Measurements from ENCODE around the gene ITSN1.

ITSN1 gene

DNA sequence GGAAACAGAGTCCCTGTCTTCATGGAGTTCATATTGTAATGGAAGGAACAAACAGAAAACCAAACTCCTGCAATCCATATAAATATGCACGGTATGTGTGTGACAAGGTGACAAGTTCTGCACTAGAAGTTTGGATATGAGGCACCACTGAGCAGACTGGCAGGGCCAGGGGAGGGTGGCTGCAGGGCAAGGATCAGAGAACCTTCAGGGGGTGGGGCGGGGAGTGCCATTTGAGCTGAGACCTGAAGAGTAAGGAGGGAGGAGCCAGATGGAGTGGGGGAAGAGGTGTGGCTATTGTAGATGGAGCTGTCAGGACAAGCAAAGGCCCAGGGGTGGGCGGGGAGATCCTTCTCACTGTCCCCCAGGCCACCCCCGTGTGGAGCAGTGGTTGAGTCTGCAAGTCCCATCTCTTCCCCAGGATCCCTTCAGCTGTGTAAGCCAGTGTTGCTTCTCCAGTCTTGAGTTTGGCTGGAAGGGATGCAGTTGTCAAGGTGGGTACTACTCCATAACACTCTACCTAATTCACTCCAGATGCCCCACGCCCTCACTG, 196.9 kb downstream of the ITSN1 start:
- H3K9ac ChIP-seq (ENCODE audit: low read length in 2 of 2), result no peak overlapping the region
- peaks cover 10% of the 10 kb centered on the region for H3K4me1 ChIP-seq (ENCODE audit: control insufficient read depth, insufficient read depth, low read length)
- H3K9me3 ChIP-seq (ENCODE audit: control insufficient read depth in 2 of 2, low read length in 2 of 2), result no peaks in the 10 kb centered on the region
- H3K36me3 ChIP-seq (ENCODE audit: control insufficient read depth in 2 of 2, insufficient read depth in 2 of 2, low read length in 2 of 2), result peaks cover 19 to 21% of the 10 kb centered on the region in 2 donors
- no peak overlapping the region for H3K27ac ChIP-seq (ENCODE audit: low read length)
- H3K4me3 ChIP-seq (ENCODE audit: low read length in 2 of 2), result no peak overlapping the region
- H3K27me3 ChIP-seq (ENCODE audit: control insufficient read depth in 1 of 2, insufficient read depth in 2 of 2, low read length in 2 of 2), result no peaks in the 10 kb centered on the region

DNA sequence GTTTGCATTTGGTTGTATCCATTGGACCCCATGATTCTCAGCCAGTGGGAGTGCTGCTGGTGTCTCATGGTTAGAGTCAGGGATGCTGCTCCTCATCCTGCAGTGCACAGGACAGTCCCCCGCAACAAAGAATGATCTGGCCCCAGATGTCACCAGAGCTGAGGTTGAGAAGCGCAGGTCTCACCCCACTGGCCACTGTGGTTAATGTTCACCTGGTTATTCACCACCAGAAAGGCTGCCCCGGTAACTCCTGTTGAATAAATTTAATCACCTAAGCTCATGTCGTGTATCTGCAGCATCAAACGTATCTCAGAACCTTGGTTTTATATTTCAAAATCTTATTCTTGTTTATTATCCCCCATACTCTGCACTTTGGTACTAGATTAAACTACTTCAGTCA, 197.5 kb downstream of the ITSN1 start:
- Histone ChIP-seq H3K36me3 (ENCODE audit: control insufficient read depth in 2 of 2, insufficient read depth in 2 of 2, low read length in 2 of 2) (peaks cover 15 to 19% of the 10 kb centered on the region in 2 donors), H3K27ac (ENCODE audit: low read length) (no peak overlapping the region), H3K27me3 (ENCODE audit: control insufficient read depth in 1 of 2, insufficient read depth in 2 of 2, low read length in 2 of 2) (no peaks in the 10 kb centered on the region), H3K4me1 (ENCODE audit: control insufficient read depth, insufficient read depth, low read length) (peaks cover 12% of the 10 kb centered on the region), H3K4me3 (ENCODE audit: low read length in 2 of 2) (no peak overlapping the region), H3K9ac (ENCODE audit: low read length in 2 of 2) (no peak overlapping the region), H3K9me3 (ENCODE audit: control insufficient read depth in 2 of 2, low read length in 2 of 2) (no peaks in the 10 kb centered on the region)

- Histone ChIP-seq H3K27me3 (ENCODE audit: control insufficient read depth in 1 of 2, insufficient read depth in 2 of 2, low read length in 2 of 2) (no peaks in the 10 kb centered on the region), H3K36me3 (ENCODE audit: control insufficient read depth in 2 of 2, insufficient read depth in 2 of 2, low read length in 2 of 2) (peaks cover 11 to 18% of the 10 kb centered on the region in 2 donors), H3K9me3 (ENCODE audit: control insufficient read depth in 2 of 2, low read length in 2 of 2) (no peaks in the 10 kb centered on the region), H3K4me1 (ENCODE audit: control insufficient read depth, insufficient read depth, low read length) (peaks cover 12% of the 10 kb centered on the region), H3K4me3 (ENCODE audit: low read length in 2 of 2) (no peak overlapping the region), H3K9ac (ENCODE audit: low read length in 2 of 2) (no peak overlapping the region), H3K27ac (ENCODE audit: low read length) (no peak overlapping the region)
These were observed 198.5 kb downstream of the ITSN1 start for GRCh38 chr21:33840771-33841170.

- no peaks in the 10 kb centered on the region for H3K27me3 ChIP-seq (ENCODE audit: control insufficient read depth in 1 of 2, insufficient read depth in 2 of 2, low read length in 2 of 2)
- no peak overlapping the region for H3K27ac ChIP-seq (ENCODE audit: low read length)
- H3K9me3 ChIP-seq (ENCODE audit: control insufficient read depth in 2 of 2, low read length in 2 of 2), result peaks cover 0 to 4% of the 10 kb centered on the region in 2 donors
- H3K36me3 ChIP-seq (ENCODE audit: control insufficient read depth in 2 of 2, insufficient read depth in 2 of 2, low read length in 2 of 2), result peaks cover 7 to 15% of the 10 kb centered on the region in 2 donors
- H3K4me1 ChIP-seq (ENCODE audit: control insufficient read depth, insufficient read depth, low read length), result peaks cover 12% of the 10 kb centered on the region
- no peak overlapping the region for H3K4me3 ChIP-seq (ENCODE audit: low read length in 2 of 2)
- no peak overlapping the region for H3K9ac ChIP-seq (ENCODE audit: low read length in 2 of 2)
These were observed 199.3 kb downstream of the ITSN1 start for GRCh38 chr21:33841561-33841960.

DNA sequence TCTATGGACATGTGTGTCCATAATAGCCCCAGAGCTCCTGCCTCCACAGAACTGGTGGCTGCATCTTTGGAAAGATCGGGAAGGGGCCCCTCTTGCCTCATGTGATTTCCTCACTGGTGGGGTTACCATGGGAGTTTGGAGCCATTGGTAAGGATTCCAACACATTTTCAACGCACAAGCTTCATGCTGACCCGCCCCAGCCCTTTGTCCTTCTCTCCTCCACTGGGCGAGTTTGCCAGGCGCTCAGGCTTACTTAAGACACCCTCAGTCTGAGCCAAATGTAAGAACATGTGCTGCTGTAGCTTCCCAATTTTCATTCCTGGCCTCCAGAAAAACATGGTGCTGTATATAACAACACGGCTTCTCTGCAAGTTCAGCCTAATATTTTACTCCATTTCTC, 200.9 kb downstream of the ITSN1 start:
- no peak overlapping the region for H3K27ac ChIP-seq (ENCODE audit: low read length)
- peaks cover 12% of the 10 kb centered on the region for H3K4me1 ChIP-seq (ENCODE audit: control insufficient read depth, insufficient read depth, low read length)
- peaks cover 0 to 4% of the 10 kb centered on the region in 2 donors for H3K9me3 ChIP-seq (ENCODE audit: control insufficient read depth in 2 of 2, low read length in 2 of 2)
- peaks cover 4 to 7% of the 10 kb centered on the region in 2 donors for H3K36me3 ChIP-seq (ENCODE audit: control insufficient read depth in 2 of 2, insufficient read depth in 2 of 2, low read length in 2 of 2)
- H3K4me3 ChIP-seq (ENCODE audit: low read length in 2 of 2), result no peak overlapping the region
- no peak overlapping the region for H3K9ac ChIP-seq (ENCODE audit: low read length in 2 of 2)
- no peaks in the 10 kb centered on the region for H3K27me3 ChIP-seq (ENCODE audit: control insufficient read depth in 1 of 2, insufficient read depth in 2 of 2, low read length in 2 of 2)

DNA sequence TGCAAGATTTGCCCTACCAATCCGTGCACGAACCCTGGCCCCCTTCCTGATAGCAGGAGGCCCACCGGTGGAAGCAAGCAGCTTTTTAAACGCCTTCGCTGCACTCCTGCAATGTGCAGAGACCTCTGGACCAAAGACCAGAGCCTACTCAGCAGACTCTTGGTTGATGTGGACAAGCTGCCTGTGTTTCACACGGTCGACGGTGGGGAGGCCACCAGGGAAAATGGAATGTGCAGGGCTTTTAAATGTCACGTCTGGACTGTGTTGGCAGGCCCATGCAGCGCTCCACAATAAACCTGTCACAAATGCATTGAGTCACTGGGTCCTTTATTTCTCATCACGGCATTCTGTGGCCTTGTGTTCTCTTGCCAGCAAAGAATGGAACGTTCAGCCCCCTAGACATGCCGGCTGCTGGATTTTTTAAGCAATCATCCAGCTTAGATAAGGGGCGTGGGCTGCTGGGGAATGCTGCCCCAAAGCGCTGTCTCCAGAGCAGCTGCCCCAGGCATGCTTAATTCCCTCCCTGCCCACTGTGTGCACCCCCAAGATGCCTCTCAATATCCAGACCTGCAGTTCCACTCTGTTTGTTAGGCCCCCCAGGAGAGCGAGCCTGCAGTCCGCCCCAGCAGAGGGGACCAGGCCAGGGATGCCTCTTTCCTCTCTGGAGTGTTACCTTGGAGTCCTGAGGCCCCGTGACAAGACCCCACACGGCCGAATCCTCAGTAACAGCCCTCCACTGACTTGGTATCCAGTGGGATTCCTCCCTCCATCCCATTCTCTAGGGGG, 202.0 kb downstream of the ITSN1 start:
- H3K9me3 ChIP-seq (ENCODE audit: control insufficient read depth in 2 of 2, low read length in 2 of 2), result peaks cover 0 to 4% of the 10 kb centered on the region in 2 donors
- H3K36me3 ChIP-seq (ENCODE audit: control insufficient read depth in 2 of 2, insufficient read depth in 2 of 2, low read length in 2 of 2), result peaks cover 4% of the 10 kb centered on the region in 2 donors
- H3K9ac ChIP-seq (ENCODE audit: low read length in 2 of 2), result no peak overlapping the region
- H3K27me3 ChIP-seq (ENCODE audit: control insufficient read depth in 1 of 2, insufficient read depth in 2 of 2, low read length in 2 of 2), result no peaks in the 10 kb centered on the region
- no peak overlapping the region for H3K4me3 ChIP-seq (ENCODE audit: low read length in 2 of 2)
- no peak overlapping the region for H3K27ac ChIP-seq (ENCODE audit: low read length)
- H3K4me1 ChIP-seq (ENCODE audit: control insufficient read depth, insufficient read depth, low read length), result peaks cover 12% of the 10 kb centered on the region

GRCh38 chr21:33844890-33845205, 202.5 kb downstream of the ITSN1 start:
- no peak overlapping the region for H3K4me3 ChIP-seq (ENCODE audit: low read length in 2 of 2)
- H3K27me3 ChIP-seq (ENCODE audit: control insufficient read depth in 1 of 2, insufficient read depth in 2 of 2, low read length in 2 of 2), result no peaks in the 10 kb centered on the region
- peaks cover 0 to 4% of the 10 kb centered on the region in 2 donors for H3K9me3 ChIP-seq (ENCODE audit: control insufficient read depth in 2 of 2, low read length in 2 of 2)
- no peaks in the 10 kb centered on the region for H3K36me3 ChIP-seq (ENCODE audit: control insufficient read depth in 2 of 2, insufficient read depth in 2 of 2, low read length in 2 of 2)
- H3K9ac ChIP-seq (ENCODE audit: low read length in 2 of 2), result no peak overlapping the region
- no peak overlapping the region for H3K27ac ChIP-seq (ENCODE audit: low read length)
- peaks cover 12% of the 10 kb centered on the region for H3K4me1 ChIP-seq (ENCODE audit: control insufficient read depth, insufficient read depth, low read length)

GRCh38 chr21:33846141-33846540, 203.8 kb downstream of the ITSN1 start:
- no peak overlapping the region for H3K9ac ChIP-seq (ENCODE audit: low read length in 2 of 2)
- H3K4me1 ChIP-seq (ENCODE audit: control insufficient read depth, insufficient read depth, low read length), result peaks cover 12% of the 10 kb centered on the region
- H3K9me3 ChIP-seq (ENCODE audit: control insufficient read depth in 2 of 2, low read length in 2 of 2), result peaks cover 0 to 4% of the 10 kb centered on the region in 2 donors
- no peak overlapping the region for H3K4me3 ChIP-seq (ENCODE audit: low read length in 2 of 2)
- no peaks in the 10 kb centered on the region for H3K27me3 ChIP-seq (ENCODE audit: control insufficient read depth in 1 of 2, insufficient read depth in 2 of 2, low read length in 2 of 2)
- H3K36me3 ChIP-seq (ENCODE audit: control insufficient read depth in 2 of 2, insufficient read depth in 2 of 2, low read length in 2 of 2), result no peaks in the 10 kb centered on the region
- no peak overlapping the region for H3K27ac ChIP-seq (ENCODE audit: low read length)

GRCh38 chr21:33847588-33848248, 205.4 kb downstream of the ITSN1 start:
- H3K4me3 ChIP-seq (ENCODE audit: low read length in 2 of 2), result no peak overlapping the region
- H3K9ac ChIP-seq (ENCODE audit: low read length in 2 of 2), result no peak overlapping the region
- H3K27ac ChIP-seq (ENCODE audit: low read length), result no peak overlapping the region

GRCh38 chr21:33848249-33848953, 206.1 kb downstream of the ITSN1 start:
- Histone ChIP-seq H3K4me1 (ENCODE audit: control insufficient read depth, insufficient read depth, low read length) (peaks cover 8% of the 10 kb centered on the region), H3K36me3 (ENCODE audit: control insufficient read depth in 2 of 2, insufficient read depth in 2 of 2, low read length in 2 of 2) (no peaks in the 10 kb centered on the region), H3K27ac (ENCODE audit: low read length) (no peak overlapping the region), H3K9me3 (ENCODE audit: control insufficient read depth in 2 of 2, low read length in 2 of 2) (peaks cover 0 to 4% of the 10 kb centered on the region in 2 donors), H3K9ac (ENCODE audit: low read length in 2 of 2) (no peak overlapping the region), H3K4me3 (ENCODE audit: low read length in 2 of 2) (no peak overlapping the region), H3K27me3 (ENCODE audit: control insufficient read depth in 1 of 2, insufficient read depth in 2 of 2, low read length in 2 of 2) (no peaks in the 10 kb centered on the region)

More at GRCh38 chr21:33847588-33848248, 205.4 kb downstream of the ITSN1 start:
- Histone ChIP-seq H3K4me1 (ENCODE audit: control insufficient read depth, insufficient read depth, low read length) (peaks cover 11% of the 10 kb centered on the region), H3K27me3 (ENCODE audit: control insufficient read depth in 1 of 2, insufficient read depth in 2 of 2, low read length in 2 of 2) (no peaks in the 10 kb centered on the region), H3K9me3 (ENCODE audit: control insufficient read depth in 2 of 2, low read length in 2 of 2) (peaks cover 0 to 4% of the 10 kb centered on the region in 2 donors), H3K36me3 (ENCODE audit: control insufficient read depth in 2 of 2, insufficient read depth in 2 of 2, low read length in 2 of 2) (no peaks in the 10 kb centered on the region)
